Right atrium auricular region (tissue), 2 donors: ENCODE measurements around the gene CERT1. TPM values are rescaled to one million over a fixed set of nuclear protein-coding genes. Genes with fewer than 3 reads are reported as not detected.

Experiments
- DNase-seq: peaks from one replicate; pipeline ENCODE4 v3.0.0-alpha.2; 2019; ENCODE audit warnings: low spot score
- H3K27ac ChIP-seq, 2 donors: fragments of 200-600 bp; sonication (generic); 1 replicate in 1 of 2; 2 replicates in 1 of 2; pipeline ENCODE4 v1.5.1; 2016 to 2019
- H3K27me3 ChIP-seq, 2 donors: fragments of 200-600 bp; sonication (generic); one replicate each; pipeline versions ENCODE4 v1.5.1 to v1.6.0; 2017 to 2019
- H3K36me3 ChIP-seq: fragments of 200-600 bp; sonication (generic); one replicate; pipeline ENCODE4 v1.5.1; 2016
- H3K4me1 ChIP-seq, 2 donors: fragments of 200-600 bp; sonication (generic); one replicate each; pipeline versions ENCODE4 v1.5.1 to v1.6.0; 2017 to 2019
- H3K4me3 ChIP-seq, 2 donors: fragments of 200-600 bp; sonication (generic); 1 replicate in 1 of 2; 2 replicates in 1 of 2; pipeline ENCODE4 v1.5.1; 2017 to 2019; ENCODE audit warnings: mild to moderate bottlenecking in 1 of 2, moderate library complexity in 1 of 2
- H3K9me3 ChIP-seq, 2 donors: fragments of 200-600 bp; sonication (generic); one replicate each; pipeline ENCODE4 v1.5.1; 2019
- CTCF ChIP-seq, 2 donors: fragments of 200-600 bp; sonication (generic); IDR thresholded peaks; one replicate each; pipeline ENCODE4 v1.5.1; 2019; ENCODE audit warnings: antibody characterized with exemption in 2 of 2
- total RNA-seq, 2 donors: library from RNA; depleted of rRNA; stranded (reverse); fragments of >200 nt; gene quantifications; one replicate each; pipeline ENCODE4 v1.1.0, GENCODE V29; 2016

Gene CERT1
- total RNA-seq, 2 donors from 2014 or later: 12.3 to 12.6 TPM

- TF ChIP-seq CTCF (IDR thresholded peaks at IDR 0.05): no peak
- H3K4me3 ChIP-seq: no peak overlapping the region
- H3K36me3 ChIP-seq: peaks cover 3% of the 10 kb centered on the region
- no peak overlapping the region for H3K27ac ChIP-seq
- H3K4me1 ChIP-seq: no peaks in the 10 kb centered on the region
- H3K27me3 ChIP-seq: no peaks in the 10 kb centered on the region
- no peak for DNase-seq
- no peaks in the 10 kb centered on the region for H3K9me3 ChIP-seq
Measured at GRCh38 chr5:75414241-75414640, 97.2 kb downstream of the CERT1 start.

GRCh38 chr5:75412111-75412990 lies 99.1 kb downstream of the CERT1 start:
- TF ChIP-seq CTCF (IDR thresholded peaks at IDR 0.05): no peak
- no peaks in the 10 kb centered on the region for H3K4me1 ChIP-seq
- no peak overlapping the region for H3K4me3 ChIP-seq
- no peaks in the 10 kb centered on the region for H3K9me3 ChIP-seq
- no peak for DNase-seq
- no peaks in the 10 kb centered on the region for H3K27me3 ChIP-seq
- peaks cover 3% of the 10 kb centered on the region for H3K36me3 ChIP-seq
- H3K27ac ChIP-seq: no peak overlapping the region

GRCh38 chr5:75405296-75405695 lies 106.1 kb downstream of the CERT1 start:
- no peak for TF ChIP-seq CTCF (IDR thresholded peaks at IDR 0.05)
- H3K4me1 ChIP-seq: no peaks in the 10 kb centered on the region

GRCh38 chr5:75395277-75395676 lies 116.2 kb downstream of the CERT1 start:
- Histone ChIP-seq H3K4me1 (no peaks in the 10 kb centered on the region), H3K27ac (no peak overlapping the region), H3K9me3 (no peaks in the 10 kb centered on the region), H3K4me3 (no peak overlapping the region), H3K27me3 (no peaks in the 10 kb centered on the region), H3K36me3 (peaks cover 17% of the 10 kb centered on the region)
- DNase-seq: no peak
- TF ChIP-seq CTCF (IDR thresholded peaks at IDR 0.05): no peak

More at GRCh38 chr5:75405296-75405695, 106.1 kb downstream of the CERT1 start:
- no peak for DNase-seq
- no peaks in the 10 kb centered on the region for H3K27me3 ChIP-seq
- peaks cover 1% of the 10 kb centered on the region for H3K36me3 ChIP-seq
- no peak overlapping the region for H3K4me3 ChIP-seq
- H3K9me3 ChIP-seq: no peaks in the 10 kb centered on the region
- no peak overlapping the region for H3K27ac ChIP-seq

- Histone ChIP-seq H3K9me3 (no peaks in the 10 kb centered on the region), H3K27me3 (no peaks in the 10 kb centered on the region), H3K36me3 (peaks cover 29% of the 10 kb centered on the region), H3K4me1 (no peaks in the 10 kb centered on the region), H3K4me3 (no peak overlapping the region), H3K27ac (no peak overlapping the region)
- DNase-seq: no peak
- TF ChIP-seq CTCF (IDR thresholded peaks at IDR 0.05): no peak
Measured at GRCh38 chr5:75389430-75389829, 122.0 kb downstream of the CERT1 start.
